ENCODE measurements around the gene ATP4A.

Gene ATP4A

DNA sequence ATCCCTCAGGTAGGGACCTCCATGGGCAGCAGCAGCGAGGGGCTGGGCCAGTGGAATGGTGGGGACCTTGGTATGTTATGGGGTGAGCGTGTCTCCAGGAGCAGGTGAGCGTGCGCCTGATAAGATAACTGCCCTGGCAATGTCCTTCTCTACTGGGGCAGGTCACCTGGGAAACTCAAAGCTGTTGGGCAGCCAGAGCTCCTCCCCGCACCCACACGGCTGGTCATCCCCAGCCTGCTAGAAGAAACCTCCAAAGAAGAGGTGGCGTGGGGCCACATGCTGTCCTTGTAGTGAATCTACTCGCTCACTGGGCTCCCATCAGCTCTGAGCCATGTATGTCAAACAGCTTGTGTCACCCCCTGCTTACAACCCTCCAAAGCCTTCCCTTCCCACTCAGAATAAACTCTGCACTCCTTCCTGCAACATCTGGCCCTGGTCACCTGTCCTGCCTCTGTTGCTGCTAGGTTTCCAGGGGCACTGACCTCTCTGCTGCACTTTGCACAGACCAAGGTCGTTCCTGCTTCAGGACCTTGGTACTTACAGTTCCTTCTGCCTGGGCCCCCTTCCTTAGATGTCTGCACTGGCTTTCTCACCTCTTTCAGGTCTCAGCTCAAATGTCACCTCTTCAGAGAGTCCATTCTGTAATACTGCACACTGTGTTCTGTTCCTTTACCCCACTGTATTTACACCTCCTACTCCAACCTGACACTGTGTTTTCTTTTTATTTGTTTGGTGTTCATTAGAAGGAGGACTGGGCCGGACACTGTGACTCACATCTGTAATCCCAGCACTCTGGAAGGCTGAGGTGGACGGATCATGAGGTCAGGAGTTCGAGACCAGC is 1.8 kb upstream of the ATP4A start:
- no peak for DNase-seq (ENCODE audit: low spot score)

- DNase-seq (ENCODE audit: low spot score): no peak
Measured at GRCh38 chr19:35562776-35563175, 682 bp downstream of the ATP4A start.

DNA sequence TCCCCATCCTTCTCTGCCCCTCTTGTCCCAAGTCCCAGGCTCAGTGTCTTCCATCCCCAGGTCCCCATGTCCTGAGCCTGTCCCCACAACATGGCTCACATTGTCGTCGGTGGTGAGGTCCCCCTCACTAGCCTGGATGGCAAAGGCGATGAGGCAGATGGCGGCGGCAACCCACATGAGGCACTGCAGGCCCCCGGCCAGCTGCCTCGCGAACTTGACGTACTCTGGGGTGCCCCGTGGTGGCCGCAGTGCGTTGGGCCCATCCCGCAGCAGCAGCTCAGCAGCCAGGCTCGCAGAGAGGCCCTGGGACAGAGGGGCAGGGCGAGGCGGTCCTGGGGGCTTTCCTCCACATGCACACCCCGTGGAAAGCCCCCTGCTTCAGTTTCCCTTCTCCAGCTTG is 1.1 kb downstream of the ATP4A start:
- DNase-seq (ENCODE audit: low spot score): no peak

- no peak for DNase-seq (ENCODE audit: low spot score)
Measured at GRCh38 chr19:35561436-35561835, 2.0 kb downstream of the ATP4A start.

DNA sequence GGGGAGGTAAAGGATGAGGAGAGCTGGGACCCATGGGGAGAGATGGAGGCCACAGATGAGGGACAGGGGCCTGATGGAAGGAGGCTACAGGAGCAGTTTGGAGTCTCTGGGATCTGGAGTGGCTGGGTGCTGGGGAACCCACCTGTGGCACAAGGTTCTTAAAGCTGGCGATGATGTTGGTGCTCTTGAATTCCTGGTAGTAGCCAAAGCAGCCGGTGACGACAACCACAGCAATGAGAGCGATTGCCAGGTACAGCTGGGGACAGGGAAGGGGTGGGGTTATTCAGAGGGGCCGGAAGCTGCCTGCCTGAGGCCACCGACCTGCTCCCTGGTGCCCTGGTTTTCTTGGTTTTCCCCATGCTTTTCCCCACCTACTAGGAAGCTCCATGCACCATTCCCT is 2.8 kb downstream of the ATP4A start:
- peak; percentile 43 for DNase-seq (ENCODE audit: low spot score)

DNA sequence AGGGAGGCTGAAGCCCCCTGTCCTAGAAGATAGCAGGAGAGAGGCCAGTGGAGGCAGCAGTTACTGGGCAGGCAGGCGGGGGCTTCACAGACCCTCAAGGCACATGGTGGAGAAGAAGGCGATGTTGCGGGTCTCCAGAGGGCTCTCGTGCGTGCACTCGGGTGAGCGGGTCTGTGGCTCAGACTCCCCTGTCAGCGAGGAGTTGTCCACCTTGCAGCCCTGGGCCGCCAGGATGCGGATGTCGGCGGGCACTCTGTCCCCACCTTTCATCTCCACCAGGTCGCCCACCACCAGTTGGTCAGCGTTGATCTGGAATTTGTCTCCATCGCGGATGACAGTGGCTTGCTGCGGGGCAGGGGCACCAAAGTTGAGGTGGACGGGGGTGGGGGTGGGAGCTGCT is 3.2 kb downstream of the ATP4A start:
- DNase-seq (ENCODE audit: low spot score): no peak

DNA sequence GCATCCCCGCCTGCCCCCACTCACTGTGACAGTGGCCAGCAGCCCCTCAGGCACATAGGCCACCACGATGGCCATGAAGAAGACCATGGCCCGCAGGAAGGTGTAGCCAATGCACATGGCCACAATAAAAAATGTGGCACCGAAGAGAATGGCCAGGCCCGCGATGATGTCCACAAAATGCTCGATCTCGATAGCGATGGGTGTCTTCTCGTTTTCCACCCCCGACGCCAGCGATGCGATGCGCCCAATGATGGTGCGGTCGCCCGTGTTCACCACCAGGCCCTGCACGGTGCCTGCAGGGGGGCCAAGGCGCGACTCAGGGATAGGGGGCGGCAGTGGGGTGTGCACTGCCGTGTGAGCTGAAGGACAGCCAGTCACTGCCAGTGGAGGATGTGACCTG is 3.7 kb downstream of the ATP4A start:
- DNase-seq (ENCODE audit: low spot score): no peak

GRCh38 chr19:35559281-35559659 is 4.2 kb downstream of the ATP4A start:
- no peak for DNase-seq (ENCODE audit: low spot score)

- DNase-seq (ENCODE audit: low spot score): no peak
Measured at GRCh38 chr19:35558400-35559280, 4.8 kb downstream of the ATP4A start.

- no peak for DNase-seq (ENCODE audit: low spot score)
Measured at GRCh38 chr19:35557539-35558399, 5.7 kb downstream of the ATP4A start.

GRCh38 chr19:35556846-35557538 is 6.5 kb downstream of the ATP4A start:
- DNase-seq (ENCODE audit: low spot score): no peak

DNA sequence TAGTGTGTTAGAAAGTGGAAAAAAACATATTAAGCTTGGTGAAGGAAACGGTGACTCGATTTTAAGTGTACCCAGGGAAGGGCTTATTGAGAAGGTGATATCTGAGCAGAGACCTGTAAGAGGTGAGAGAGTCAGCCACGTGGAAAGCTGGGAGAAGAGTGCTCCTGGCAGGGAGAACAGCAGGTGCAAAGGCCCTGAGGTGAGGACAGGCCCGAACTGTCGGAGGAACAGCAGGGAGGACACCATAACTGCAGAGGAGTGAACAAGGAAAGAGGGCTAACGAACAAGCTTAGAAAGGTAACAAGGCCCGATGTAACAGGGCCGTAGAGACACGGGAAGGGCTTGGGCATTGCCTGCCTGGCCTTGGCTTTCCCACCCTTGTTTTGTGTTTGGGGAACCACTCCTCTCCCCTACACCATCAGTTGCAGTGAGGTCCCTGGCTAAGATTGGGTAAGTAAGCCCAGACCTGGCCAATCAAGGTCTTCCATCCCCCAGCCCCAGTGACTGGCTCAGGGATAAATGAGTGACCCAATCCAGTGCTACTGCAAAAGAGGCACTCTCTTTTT is 7.3 kb downstream of the ATP4A start:
- DNase-seq (ENCODE audit: low spot score): no peak

GRCh38 chr19:35555301-35556005 is 8.0 kb downstream of the ATP4A start:
- DNase-seq (ENCODE audit: low spot score): peak; percentile 79

DNA sequence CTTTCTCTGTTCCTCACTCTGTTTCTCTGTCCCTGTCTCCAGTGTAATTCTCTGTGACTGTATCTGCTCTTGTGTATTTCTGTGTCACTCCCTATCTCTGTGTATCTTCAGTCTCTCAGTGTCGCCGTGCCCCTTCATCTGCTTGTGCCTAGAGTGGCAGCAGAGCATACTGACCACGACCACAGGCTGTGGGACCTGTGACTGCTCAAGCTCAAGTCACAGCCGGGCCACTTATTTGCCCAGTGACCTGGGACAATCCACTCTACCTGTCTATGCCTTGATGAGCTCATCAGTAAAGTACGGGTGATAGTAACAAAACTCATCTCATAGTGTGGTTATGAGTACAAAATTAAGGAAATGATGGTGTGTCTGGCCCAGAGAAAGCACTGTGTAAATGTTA is 9.4 kb downstream of the ATP4A start:
- DNase-seq (ENCODE audit: low spot score): no peak

GRCh38 chr19:35553385-35554000 is 10.0 kb downstream of the ATP4A start:
- no peak for DNase-seq (ENCODE audit: low spot score)

- no peak for DNase-seq (ENCODE audit: low spot score)
Measured at GRCh38 chr19:35552534-35553384, 10.7 kb downstream of the ATP4A start.

- DNase-seq (ENCODE audit: low spot score): no peak
Measured at GRCh38 chr19:35551091-35551810, 12.2 kb downstream of the ATP4A start.

- no peak for DNase-seq (ENCODE audit: low spot score)
Measured at GRCh38 chr19:35549879-35550523, 13.5 kb downstream of the ATP4A start.

All from SW480 (cell line).